IMR-90 (cell line): ENCODE results near the gene BTG2. TPM values are rescaled to one million over a fixed set of nuclear protein-coding genes. Genes with fewer than 3 reads are reported as not detected.

Source experiments
- ATAC-seq: fragments of 200-7000 bp; cut with Tn5 transposase; 2 replicates; pipeline ENCODE4 v1.9.1; 2020; ENCODE audit warnings: low read depth, mild to moderate bottlenecking, moderate library complexity
- BruUV-seq: library from RNA; stranded (reverse); fragments of 400-500 nt; replicated peaks from 2 replicates; lab custom pipeline; 2021; lab: Mats Ljungman, UMichigan
- CTCF ChIA-PET: fragments of 300-600 bp; formaldehyde crosslinking; extraction: SDS; loops from one replicate; lab custom pipeline; 2021; ENCODE audit warnings: antibody characterized with exemption; lab: Yijun Ruan, JAX
- POLR2A ChIA-PET: fragments of 300-600 bp; sonication (Branson Sonifier 250); formaldehyde crosslinking; loops from one replicate; lab custom pipeline; 2022; ENCODE audit warnings: antibody characterized with exemption; ENCODE audit not compliant: unreplicated experiment; lab: Charles Lee
- DNase-seq: peaks from one replicate; pipeline ENCODE4 v3.0.0; 2013
- H2AFZ ChIP-seq: replicated peaks from 2 replicates; pipeline ENCODE3; 2013; ENCODE audit warnings: low read length, mild to moderate bottlenecking; ENCODE audit not compliant: poor library complexity
- H2AK5ac ChIP-seq: 2 replicates; pipeline ENCODE4 v1.6.1; 2013; ENCODE audit warnings: low read depth, low read length, inconsistent platforms
- H2AK9ac ChIP-seq: replicated peaks from 2 replicates; pipeline ENCODE3; 2013; ENCODE audit warnings: mild to moderate bottlenecking, low read depth, low read length, moderate library complexity; ENCODE audit not compliant: poor library complexity
- H2BK120ac ChIP-seq: 2 replicates; pipeline ENCODE4 v1.6.1; 2013; ENCODE audit warnings: low read depth, low read length, inconsistent platforms
- H2BK15ac ChIP-seq: 3 replicates; pipeline ENCODE4 v1.6.1; 2013; ENCODE audit warnings: low read depth, low read length, inconsistent platforms
- H2BK20ac ChIP-seq: 2 replicates; pipeline ENCODE4 v1.6.1; 2013; ENCODE audit warnings: low read depth, mild to moderate bottlenecking, inconsistent platforms, low read length, moderate library complexity
- H2BK5ac ChIP-seq: 2 replicates; pipeline ENCODE4 v1.6.1; 2013; ENCODE audit warnings: mild to moderate bottlenecking, low read depth, low read length, inconsistent platforms; ENCODE audit not compliant: poor library complexity, severe bottlenecking
- H3K14ac ChIP-seq: replicated peaks from 2 replicates; pipeline ENCODE4 v1.6.1; 2013; ENCODE audit warnings: low read depth, low read length, inconsistent platforms
- H3K18ac ChIP-seq: 2 replicates; pipeline ENCODE4 v1.6.1; 2013; ENCODE audit warnings: low read depth, low read length, control low read depth
- H3K23ac ChIP-seq: 2 replicates; pipeline ENCODE4 v1.6.1; 2013; ENCODE audit warnings: low read depth, low read length, inconsistent platforms
- H3K27ac ChIP-seq: 2 replicates; pipeline ENCODE4 v1.5.1; 2013; ENCODE audit warnings: mild to moderate bottlenecking, control low read depth, low read length; ENCODE audit not compliant: insufficient read depth
- H3K27me3 ChIP-seq: 2 replicates; pipeline ENCODE4 v1.6.1; 2013; ENCODE audit warnings: low read length; ENCODE audit not compliant: control insufficient read depth, insufficient read depth
- H3K36me3 ChIP-seq: 2 replicates; pipeline ENCODE4 v1.6.1; 2013; ENCODE audit warnings: low read length, mixed read lengths; ENCODE audit not compliant: control insufficient read depth, insufficient read depth
- H3K4ac ChIP-seq: 2 replicates; pipeline ENCODE4 v1.6.1; 2013; ENCODE audit warnings: low read depth, low read length, inconsistent platforms
- H3K4me1 ChIP-seq: 2 replicates; pipeline ENCODE4 v1.6.1; 2013; ENCODE audit warnings: low read length, mixed read lengths; ENCODE audit not compliant: control insufficient read depth, insufficient read depth
- H3K4me2 ChIP-seq: 2 replicates; pipeline ENCODE4 v1.6.1; 2013; ENCODE audit warnings: low read depth, mild to moderate bottlenecking, control low read depth, low read length, moderate library complexity
- H3K4me3 ChIP-seq: 2 replicates; pipeline ENCODE4 v1.5.1; 2013; ENCODE audit warnings: low read depth, mild to moderate bottlenecking, control low read depth, low read length, moderate library complexity; ENCODE audit not compliant: insufficient read depth
- H3K56ac ChIP-seq: 2 replicates; pipeline ENCODE4 v1.6.1; 2013; ENCODE audit warnings: low read length, inconsistent platforms; ENCODE audit not compliant: insufficient read depth; ENCODE audit errors: extremely low read depth
- H3K79me1 ChIP-seq, 2 experiments: 2 replicates each; pipeline ENCODE4 v1.6.1; 2013; ENCODE audit warnings: low read length in 2 of 2, inconsistent platforms in 1 of 2, low read depth in 1 of 2
- H3K9ac ChIP-seq: 2 replicates; pipeline ENCODE4 v1.6.1; 2013; ENCODE audit warnings: low read depth, low read length, control low read depth
- H3K9me1 ChIP-seq: 2 replicates; pipeline ENCODE4 v1.6.1; 2013; ENCODE audit warnings: low read length, inconsistent platforms; ENCODE audit not compliant: insufficient read depth
- H3K9me3 ChIP-seq: 2 replicates; pipeline ENCODE4 v1.6.1; 2013; ENCODE audit warnings: low read length; ENCODE audit not compliant: control insufficient read depth, insufficient read depth
- H4K20me1 ChIP-seq: 2 replicates; pipeline ENCODE4 v1.6.1; 2013; ENCODE audit warnings: low read length, inconsistent platforms; ENCODE audit not compliant: insufficient read depth
- H4K5ac ChIP-seq: 2 replicates; pipeline ENCODE4 v1.6.1; 2013; ENCODE audit warnings: mild to moderate bottlenecking, low read depth, low read length, control low read depth
- H4K8ac ChIP-seq, 2 experiments: 2 replicates each; pipeline ENCODE4 v1.6.1; 2013; ENCODE audit warnings: low read depth in 2 of 2, low read length in 2 of 2, control low read depth in 1 of 2, inconsistent platforms in 1 of 2
- H4K91ac ChIP-seq: 2 replicates; pipeline ENCODE4 v1.6.1; 2013; ENCODE audit warnings: low read depth, low read length, inconsistent platforms; ENCODE audit not compliant: insufficient read depth
- BHLHE40 ChIP-seq: fragments of 150-350 bp; IDR thresholded peaks from 2 replicates; pipeline ENCODE4 v1.6.1; 2016; ENCODE audit warnings: mild to moderate bottlenecking, low read depth, low read length
- CTCF ChIP-seq: conservative IDR thresholded peaks from 2 replicates; pipeline ENCODE4 v1.5.1; 2012; ENCODE audit warnings: mild to moderate bottlenecking, low read depth, low read length, improper control_type of control experiment
- FOS ChIP-seq: fragments of 150-350 bp; IDR thresholded peaks from 2 replicates; pipeline ENCODE4 v1.6.1; 2016; ENCODE audit warnings: low read depth, low read length
- MAFK ChIP-seq: IDR thresholded peaks from 2 replicates; pipeline ENCODE4 v1.6.1; 2012; ENCODE audit warnings: low read depth, low read length, improper control_type of control experiment
- RCOR1 ChIP-seq: IDR thresholded peaks from 2 replicates; pipeline ENCODE4 v1.6.1; 2012; ENCODE audit warnings: mild to moderate bottlenecking, low read length, improper control_type of control experiment; ENCODE audit not compliant: insufficient replicate concordance
- RFX5 ChIP-seq: IDR thresholded peaks from 2 replicates; pipeline ENCODE4 v1.8.0; 2012; ENCODE audit warnings: low read depth, mild to moderate bottlenecking, low read length, moderate library complexity
- USF2 ChIP-seq: fragments of 150-350 bp; IDR thresholded peaks from 2 replicates; pipeline ENCODE4 v1.6.1; 2017; ENCODE audit warnings: mild to moderate bottlenecking, antibody characterized with exemption, low read length, low read depth
- dilution Hi-C: fragments of 300-500 bp; cut with HindIII; formaldehyde crosslinking; loops from one replicate; pipeline ENCODE4 v1.14.3; 2018; ENCODE audit warnings: low sequenced_read_pairs; ENCODE audit not compliant: unreplicated experiment
- in situ Hi-C: fragments of 300-500 bp; cut with MboI; formaldehyde crosslinking; loops from 3 replicates; pipeline ENCODE4 v1.14.3; 2019; ENCODE audit warnings: low sequenced_read_pairs, inconsistent platforms, mixed read lengths
- intact Hi-C: fragments of 100-400 bp; cut with micrococcal nuclease; formaldehyde crosslinking; loops from 2 replicates; pipeline ENCODE4 v1.10.0; 2022
- polyA plus RNA-seq, 3 experiments: library from polyadenylated mRNA; depleted of rRNA; stranded (reverse); fragments of >200 nt; gene quantifications; 2 replicates each; pipeline ENCODE4 v1.2.3, GENCODE V29; 2012; ENCODE audit warnings: low replicate concordance in 1 of 3
- total RNA-seq: library from RNA; depleted of rRNA; stranded (reverse); fragments of >200 nt; gene quantifications from 2 replicates; pipeline ENCODE4 v1.2.3, GENCODE V29; 2012

The BTG2 gene
- total and polyA plus RNA-seq, 2 of the 4 experiments (the other 2 are of a cell fraction) = 8.4 to 18.8 TPM

- no peak for DNase-seq
- in situ Hi-C loops (no loop called here), intact Hi-C loops (no loop called here), dilution Hi-C loops (no loop called here)
- no peak overlapping the region for H2AK9ac ChIP-seq
- no peak overlapping the region for H3K4ac ChIP-seq
- no peak overlapping the region; the same call in 1 of the 2 replicates for H3K23ac ChIP-seq
- peaks cover 10% of the 10 kb centered on the region; the same call in 1 of the 2 replicates for H3K4me1 ChIP-seq
- H2BK20ac ChIP-seq = no peak overlapping the region
- no peak overlapping the region for H4K91ac ChIP-seq
- H4K20me1 ChIP-seq = no peaks in the 10 kb centered on the region
- H3K27me3 ChIP-seq = peaks cover 57% of the 10 kb centered on the region
- no peak for ATAC-seq
- H2AFZ ChIP-seq = no peak overlapping the region
- no peak overlapping the region for H3K4me2 ChIP-seq
- no peak overlapping the region for H2BK5ac ChIP-seq
- no peak overlapping the region for H3K18ac ChIP-seq
- BruUV-seq = no TSS peak
- H2BK120ac ChIP-seq = no peak overlapping the region
- H3K9me3 ChIP-seq = no peaks in the 10 kb centered on the region
- no peak overlapping the region for H3K9ac ChIP-seq
- H3K14ac ChIP-seq = no peak overlapping the region
- ChIA-PET CTCF (no interaction called here), POLR2A (no interaction called here)
- no peak overlapping the region for H4K5ac ChIP-seq
- H3K79me1 ChIP-seq = no peaks in the 10 kb centered on the region
- H2AK5ac ChIP-seq = no peak overlapping the region
- TF ChIP-seq RCOR1 (no peak), FOS (no peak), RFX5 (no peak), BHLHE40 (no peak), USF2 (no peak), CTCF (no peak), MAFK (no peak)
- H2BK15ac ChIP-seq = no peak overlapping the region
- no peak overlapping the region for H3K27ac ChIP-seq
- no peak overlapping the region for H3K4me3 ChIP-seq
- H3K9me1 ChIP-seq = peaks cover 6% of the 10 kb centered on the region
- no peak overlapping the region for H4K8ac ChIP-seq
- H3K36me3 ChIP-seq = no peaks in the 10 kb centered on the region
- no peak overlapping the region for H3K56ac ChIP-seq
These were observed 17.3 kb downstream of the BTG2 start for GRCh38 chr1:203322500-203323179.
